H9 (cell line): Measurements from ENCODE around the gene CDKN2C. TPM values are rescaled to one million over a fixed set of nuclear protein-coding genes. Genes with fewer than 3 reads are reported as not detected.

ENCODE experiments used
- DNase-seq: peaks from one replicate; pipeline ENCODE4 v3.0.0-alpha.2; 2017
- H2AFZ ChIP-seq: one replicate; pipeline ENCODE4 v1.6.1; 2013; ENCODE audit warnings: mild to moderate bottlenecking, low read length, control low read depth, moderate library complexity
- H2AK5ac ChIP-seq: 2 replicates; pipeline ENCODE4 v1.6.1; 2013; ENCODE audit warnings: low read length, control low read depth, mixed read lengths; ENCODE audit not compliant: insufficient read length
- H2BK120ac ChIP-seq: one replicate; pipeline ENCODE4 v1.6.1; 2013; ENCODE audit warnings: low read depth, mild to moderate bottlenecking, low read length, control low read depth, inconsistent platforms; ENCODE audit not compliant: poor library complexity, severe bottlenecking
- H2BK12ac ChIP-seq: 2 replicates; pipeline ENCODE4 v1.6.1; 2013; ENCODE audit warnings: low read length, control low read depth, mixed read lengths, low read depth; ENCODE audit not compliant: insufficient read length
- H2BK15ac ChIP-seq: 2 replicates; pipeline ENCODE4 v1.6.1; 2013; ENCODE audit warnings: low read depth, low read length, control low read depth
- H2BK20ac ChIP-seq: one replicate; pipeline ENCODE4 v1.6.1; 2013; ENCODE audit warnings: low read depth, mild to moderate bottlenecking, low read length, control low read depth, inconsistent platforms; ENCODE audit not compliant: poor library complexity, severe bottlenecking
- H2BK5ac ChIP-seq: 2 replicates; pipeline ENCODE4 v1.6.1; 2013; ENCODE audit warnings: low read length, control low read depth, mixed read lengths; ENCODE audit not compliant: insufficient read length
- H3K14ac ChIP-seq: 2 replicates; pipeline ENCODE4 v1.6.1; 2013; ENCODE audit warnings: low read length, control low read depth; ENCODE audit not compliant: insufficient read depth
- H3K18ac ChIP-seq: 2 replicates; pipeline ENCODE4 v1.6.1; 2013; ENCODE audit warnings: low read depth, mild to moderate bottlenecking, mixed read lengths, low read length, control low read depth; ENCODE audit not compliant: insufficient read length
- H3K23ac ChIP-seq: 2 replicates; pipeline ENCODE4 v1.6.1; 2013; ENCODE audit warnings: low read length, control low read depth, mixed read lengths, low read depth; ENCODE audit not compliant: insufficient read length
- H3K23me2 ChIP-seq: 2 replicates; pipeline ENCODE4 v1.6.1; 2013; ENCODE audit warnings: low read depth, mild to moderate bottlenecking, mixed read lengths, low read length, control low read depth; ENCODE audit not compliant: insufficient read length, poor library complexity, severe bottlenecking
- H3K27ac ChIP-seq: 2 replicates; pipeline ENCODE4 v1.5.1; 2013; ENCODE audit warnings: low read length, control low read depth, mixed read lengths, low read depth; ENCODE audit not compliant: insufficient read length
- H3K27me3 ChIP-seq: 2 replicates; pipeline ENCODE4 v1.6.1; 2013; ENCODE audit warnings: low read length, control low read depth, inconsistent platforms; ENCODE audit not compliant: insufficient read depth
- H3K4ac ChIP-seq: 2 replicates; pipeline ENCODE4 v1.6.1; 2013; ENCODE audit warnings: low read depth, mild to moderate bottlenecking, control low read depth, inconsistent platforms, low read length, moderate library complexity
- H3K4me1 ChIP-seq: 2 replicates; pipeline ENCODE4 v1.6.1; 2013; ENCODE audit warnings: low read length, control low read depth, inconsistent platforms; ENCODE audit not compliant: insufficient read depth
- H3K4me2 ChIP-seq: 2 replicates; pipeline ENCODE4 v1.6.1; 2013; ENCODE audit warnings: low read length, control low read depth, mixed read lengths; ENCODE audit not compliant: insufficient read length, insufficient read depth
- H3K56ac ChIP-seq: 2 replicates; pipeline ENCODE4 v1.6.1; 2013; ENCODE audit warnings: low read depth, mild to moderate bottlenecking, mixed read lengths, low read length, control low read depth; ENCODE audit not compliant: insufficient read length
- H3K79me1 ChIP-seq: 2 replicates; pipeline ENCODE4 v1.6.1; 2013; ENCODE audit warnings: low read depth, mild to moderate bottlenecking, moderate library complexity, low read length, control low read depth, inconsistent platforms; ENCODE audit not compliant: insufficient read depth, poor library complexity, severe bottlenecking
- H3K79me2 ChIP-seq: 2 replicates; pipeline ENCODE4 v1.6.1; 2013; ENCODE audit warnings: low read length, control low read depth, inconsistent platforms; ENCODE audit not compliant: insufficient read depth
- H3K9ac ChIP-seq: 2 replicates; pipeline ENCODE4 v1.6.1; 2013; ENCODE audit warnings: low read length, control low read depth, mixed read lengths; ENCODE audit not compliant: insufficient read length; ENCODE audit errors: extremely low read depth
- H3K9me3 ChIP-seq: one replicate; pipeline ENCODE4 v1.6.1; 2013; ENCODE audit warnings: low read depth, low read length, inconsistent platforms; ENCODE audit not compliant: control insufficient read depth
- H3T11ph ChIP-seq: one replicate; pipeline ENCODE4 v1.6.1; 2013; ENCODE audit warnings: mild to moderate bottlenecking, low read length, control low read depth, inconsistent platforms
- H4K20me1 ChIP-seq: one replicate; pipeline ENCODE4 v1.6.1; 2013; ENCODE audit not compliant: control insufficient read depth, insufficient read length, insufficient read depth
- H4K5ac ChIP-seq: 2 replicates; pipeline ENCODE4 v1.6.1; 2013; ENCODE audit warnings: low read depth, mild to moderate bottlenecking, mixed read lengths, low read length, control low read depth; ENCODE audit not compliant: insufficient read length
- H4K8ac ChIP-seq: replicated peaks from 2 replicates; pipeline ENCODE4 v1.6.1; 2013; ENCODE audit warnings: low read length, control low read depth, mixed read lengths, low read depth; ENCODE audit not compliant: insufficient read length
- H4K91ac ChIP-seq: 2 replicates; pipeline ENCODE4 v1.6.1; 2013; ENCODE audit warnings: low read depth, mild to moderate bottlenecking, moderate library complexity, mixed read lengths, low read length, control low read depth; ENCODE audit not compliant: insufficient read length
- H3K27ac Mint-ChIP-seq, 3 experiments: 2 replicates in 2 of 3; 3 replicates in 1 of 3; pipeline ENCODE4 v1.8.0; 2020 to 2021; ENCODE audit warnings: mixed read lengths in 3 of 3, mild to moderate bottlenecking in 1 of 3, moderate library complexity in 1 of 3
- H3K27me3 Mint-ChIP-seq: 2 replicates; pipeline ENCODE4 v1.8.0; 2021; ENCODE audit warnings: low read depth, mild to moderate bottlenecking, moderate library complexity, mixed read lengths
- H3K36me3 Mint-ChIP-seq, 3 experiments: 2 replicates in 2 of 3; 3 replicates in 1 of 3; pipeline ENCODE4 v1.8.0; 2020 to 2021; ENCODE audit warnings: low read depth in 3 of 3, mixed read lengths in 3 of 3; ENCODE audit not compliant: insufficient read depth in 1 of 3
- H3K4me1 Mint-ChIP-seq, 2 experiments: 2 replicates each; pipeline ENCODE4 v1.8.0; 2020; ENCODE audit warnings: mixed read lengths in 2 of 2
- H3K4me3 Mint-ChIP-seq, 2 experiments: 2 replicates in 1 of 2; 3 replicates in 1 of 2; pipeline ENCODE4 v1.8.0; 2020 to 2021; ENCODE audit warnings: mild to moderate bottlenecking in 2 of 2, mixed read lengths in 2 of 2, moderate library complexity in 1 of 2
- H3K9me3 Mint-ChIP-seq, 2 experiments: 2 replicates in 1 of 2; 3 replicates in 1 of 2; pipeline ENCODE4 v1.8.0; 2020; ENCODE audit warnings: mild to moderate bottlenecking in 2 of 2, mixed read lengths in 2 of 2, moderate library complexity in 1 of 2
- CTCF ChIP-seq: fragments of 200-600 bp; sonication (generic); conservative IDR thresholded peaks from 3 replicates; pipeline ENCODE4 v1.8.0; 2021; ENCODE audit warnings: antibody characterized with exemption, mild to moderate bottlenecking
- WGBS: extraction: QIAGEN DNeasy Blood & Tissue Kit; methylation state at CpG from one replicate; pipeline ENCODE4 v1.1.7; 2013; ENCODE audit warnings: missing lambda C conversion rate, low lambda C conversion rate, mixed read lengths; ENCODE audit not compliant: insufficient read length; ENCODE audit errors: extremely low coverage; 5-methylcytosine and 5-hydroxymethylcytosine counted together
- total RNA-seq: library from RNA; stranded (reverse); gene quantifications from 2 replicates; pipeline ENCODE4 v1.2.1, GENCODE V29; 2021

Gene CDKN2C
- total RNA-seq, 1 experiment from 2014 or later = not detected

- H3T11ph ChIP-seq = no peak overlapping the region
- no peaks in the 10 kb centered on the region; the same call in 1 of the 2 replicates for H3K4me1 ChIP-seq
- Mint-ChIP-seq H3K27me3 (peaks cover 62% of the 10 kb centered on the region), H3K9me3 (no peaks in the 10 kb centered on the region; a peak in 1 of 5 replicates), H3K4me1 (peaks cover 7 to 17% of the 10 kb centered on the region in 2 experiments), H3K4me3 (no peak overlapping the region), H3K27ac (no peak overlapping the region), H3K36me3 (no peaks in the 10 kb centered on the region)
- H3K23me2 ChIP-seq = peaks cover 20% of the 10 kb centered on the region
- H2AK5ac ChIP-seq = no peak overlapping the region
- H4K8ac ChIP-seq = no peak overlapping the region
- no peak overlapping the region for H3K4ac ChIP-seq
- H4K5ac ChIP-seq = no peak overlapping the region
- no peak overlapping the region for H2BK20ac ChIP-seq
- no peak overlapping the region for H4K91ac ChIP-seq
- DNase-seq = no peak
- no peaks in the 10 kb centered on the region for H3K79me2 ChIP-seq
- H3K14ac ChIP-seq = no peak overlapping the region
- H3K27ac ChIP-seq = no peak overlapping the region
- H3K23ac ChIP-seq = no peak overlapping the region
- H3K27me3 ChIP-seq = peaks cover 18% of the 10 kb centered on the region
- H4K20me1 ChIP-seq = no peaks in the 10 kb centered on the region
- no peak overlapping the region for H3K18ac ChIP-seq
- no peak for TF ChIP-seq CTCF
- H2AFZ ChIP-seq = no peak overlapping the region
- WGBS = no CpG with 5 or more reads among the region's 11 CpGs
- no peak overlapping the region for H3K9ac ChIP-seq
- H2BK15ac ChIP-seq = no peak overlapping the region
- no peaks in the 10 kb centered on the region for H3K9me3 ChIP-seq
- H3K79me1 ChIP-seq = no peaks in the 10 kb centered on the region
- no peak overlapping the region for H3K56ac ChIP-seq
- no peak overlapping the region for H2BK12ac ChIP-seq
- H2BK120ac ChIP-seq = no peak overlapping the region
- no peak overlapping the region for H2BK5ac ChIP-seq
- no peak overlapping the region for H3K4me2 ChIP-seq
Measured at GRCh38 chr1:50964863-50965262, 5.2 kb upstream of the CDKN2C start.
